ENCODE results near the gene SHH. TPM values are rescaled to one million over a fixed set of nuclear protein-coding genes. Genes with fewer than 3 reads are reported as not detected.

Gene SHH
- total and polyA plus RNA-seq, 2 of the 4 experiments (the other 2 are of a cell fraction): under 0.01 to 0.03 TPM

GRCh38 chr7:155832581-155832981 is 20.3 kb upstream of the SHH start:
- no peaks in the 10 kb centered on the region for H3K36me3 ChIP-seq (ENCODE audit: control insufficient read depth, insufficient read depth, low read length)
- no peak overlapping the region for H3K27ac ChIP-seq (ENCODE audit: insufficient read depth, low read length)
- H3K27me3 ChIP-seq (ENCODE audit: control insufficient read depth, insufficient read depth, low read length): no peaks in the 10 kb centered on the region
- no peaks in the 10 kb centered on the region for H3K9me1 ChIP-seq (ENCODE audit: insufficient read depth, low read length)
- no peak overlapping the region for H3K4ac ChIP-seq (ENCODE audit: low read depth, low read length)
- no peaks in the 10 kb centered on the region for H4K20me1 ChIP-seq (ENCODE audit: insufficient read depth, low read length)
- intact Hi-C loops (cut with micrococcal nuclease) (no loop called here), in situ Hi-C loops (cut with MboI; ENCODE audit: low sequenced_read_pairs) (no loop called here), dilution Hi-C loops (cut with HindIII; ENCODE audit: low sequenced_read_pairs, unreplicated experiment) (no loop called here)
- DNase-seq: no peak
- H3K4me1 ChIP-seq (ENCODE audit: control insufficient read depth, insufficient read depth, low read length): no peaks in the 10 kb centered on the region
- no peak overlapping the region for H2AK9ac ChIP-seq (replicated peaks; ENCODE audit: low read depth, low read length, poor library complexity)
- ChIA-PET CTCF (no interaction called here), POLR2A (ENCODE audit: unreplicated experiment) (no interaction called here)
- no peak overlapping the region for H3K23ac ChIP-seq (ENCODE audit: low read depth, low read length)
- no peak overlapping the region for H2BK5ac ChIP-seq (ENCODE audit: low read depth, low read length, poor library complexity, severe bottlenecking)
- no TSS peak for BruUV-seq (replicated peaks)
- no peak overlapping the region for H2AFZ ChIP-seq (replicated peaks; ENCODE audit: low read length, poor library complexity)
- peaks cover 7% of the 10 kb centered on the region; the same call in 1 of the 2 replicates for H3K9me3 ChIP-seq (ENCODE audit: control insufficient read depth, insufficient read depth, low read length)
- no peak overlapping the region for H3K4me2 ChIP-seq (ENCODE audit: low read depth, low read length)
- no peak overlapping the region for H3K56ac ChIP-seq (ENCODE audit: extremely low read depth, insufficient read depth, low read length)
- H4K5ac ChIP-seq (ENCODE audit: low read depth, low read length): no peak overlapping the region
- no peaks in the 10 kb centered on the region for H3K79me1 ChIP-seq (ENCODE audit: low read depth in 1 of 2, low read length in 2 of 2)
- H2AK5ac ChIP-seq (ENCODE audit: low read depth, low read length): no peak overlapping the region
- no peak overlapping the region for H3K9ac ChIP-seq (ENCODE audit: low read depth, low read length)
- TF ChIP-seq ELK1 (IDR thresholded peaks at IDR 0.05; ENCODE audit: borderline replicate concordance, low read depth, low read length) (no peak), MAZ (IDR thresholded peaks at IDR 0.05; ENCODE audit: borderline replicate concordance, low read depth, low read length) (no peak), CTCF (conservative IDR thresholded peaks at IDR 0.05; ENCODE audit: low read depth, low read length) (no peak)
- no peak overlapping the region for H3K18ac ChIP-seq (ENCODE audit: low read depth, low read length)
- H4K91ac ChIP-seq (ENCODE audit: insufficient read depth, low read depth, low read length): no peak overlapping the region
- no peak overlapping the region for H2BK15ac ChIP-seq (ENCODE audit: low read depth, low read length)
- no peak overlapping the region for H3K14ac ChIP-seq (replicated peaks; ENCODE audit: low read depth, low read length)
- no peak overlapping the region for H2BK120ac ChIP-seq (ENCODE audit: low read depth, low read length)
- 67% methylated on average over 6 of the region's 7 CpGs; no CpG with 5 or more reads in 1 of the 2 experiments for WGBS, 2 experiments (ENCODE audit: extremely low coverage in 2 of 2, insufficient read length in 1 of 2)
- H3K4me3 ChIP-seq (ENCODE audit: insufficient read depth, low read depth, low read length): no peak overlapping the region
- H2BK20ac ChIP-seq (ENCODE audit: low read depth, low read length): no peak overlapping the region
- ATAC-seq (ENCODE audit: low read depth): no peak
- no peak overlapping the region for H4K8ac ChIP-seq (ENCODE audit: low read depth in 2 of 2, low read length in 2 of 2)
